KMS-11 (cell line): ENCODE results near the gene FBXL7.

Source experiments
- H2AFZ ChIP-seq: fragments of 200-600 bp; sonication (generic); 2 replicates; pipeline ENCODE4 v1.6.1; 2016; ENCODE audit warnings: antibody characterized with exemption, mixed run types, low read depth
- H3K27ac ChIP-seq: fragments of 200-600 bp; sonication (generic); 2 replicates; pipeline ENCODE4 v1.6.1; 2016; ENCODE audit warnings: mild to moderate bottlenecking, mixed run types
- H3K27me3 ChIP-seq: fragments of 200-600 bp; sonication (generic); 2 replicates; pipeline ENCODE4 v1.6.1; 2017; ENCODE audit warnings: mild to moderate bottlenecking, low read depth, mixed run types, moderate library complexity; ENCODE audit not compliant: insufficient read depth
- H3K36me3 ChIP-seq: fragments of 200-600 bp; sonication (generic); 2 replicates; pipeline ENCODE4 v1.6.1; 2017; ENCODE audit warnings: mild to moderate bottlenecking, mixed run types; ENCODE audit not compliant: insufficient read depth
- H3K4me1 ChIP-seq: fragments of 200-600 bp; sonication (generic); 2 replicates; pipeline ENCODE4 v1.6.1; 2016; ENCODE audit warnings: mild to moderate bottlenecking, low read depth, mixed run types; ENCODE audit not compliant: poor library complexity, severe bottlenecking
- H3K4me2 ChIP-seq: fragments of 200-600 bp; sonication (generic); 2 replicates; pipeline ENCODE4 v1.7.0; 2016; ENCODE audit warnings: mild to moderate bottlenecking, mixed run types
- H3K4me3 ChIP-seq: fragments of 200-600 bp; sonication (generic); IDR thresholded peaks from 2 replicates; pipeline ENCODE4 v1.6.1; 2017; ENCODE audit warnings: low read depth, low read length, mixed read lengths; ENCODE audit not compliant: insufficient read depth
- H3K79me2 ChIP-seq: fragments of 200-600 bp; sonication (generic); 2 replicates; pipeline ENCODE4 v1.6.1; 2016; ENCODE audit warnings: low read depth, mixed run types; ENCODE audit not compliant: insufficient read depth
- H3K9ac ChIP-seq: fragments of 200-600 bp; sonication (generic); 2 replicates; pipeline ENCODE4 v1.6.1; 2016; ENCODE audit warnings: mild to moderate bottlenecking, mixed run types
- H4K20me1 ChIP-seq: fragments of 200-600 bp; sonication (generic); 2 replicates; pipeline ENCODE4 v1.6.1; 2016; ENCODE audit warnings: mild to moderate bottlenecking, mixed run types; ENCODE audit not compliant: insufficient read depth
- TF ChIP-seq, protein P1 (sequence below): fragments of 200-600 bp; sonication (generic); conservative IDR thresholded peaks from 2 replicates; pipeline ENCODE4 v1.6.1; 2017; ENCODE audit warnings: low read depth, mild to moderate bottlenecking, antibody characterized with exemption, low read length, moderate library complexity, mixed read lengths

The FBXL7 gene

GRCh38 chr5:15901151-15901550 is 401.2 kb downstream of the FBXL7 start:
- TF ChIP-seq, protein P1, sequence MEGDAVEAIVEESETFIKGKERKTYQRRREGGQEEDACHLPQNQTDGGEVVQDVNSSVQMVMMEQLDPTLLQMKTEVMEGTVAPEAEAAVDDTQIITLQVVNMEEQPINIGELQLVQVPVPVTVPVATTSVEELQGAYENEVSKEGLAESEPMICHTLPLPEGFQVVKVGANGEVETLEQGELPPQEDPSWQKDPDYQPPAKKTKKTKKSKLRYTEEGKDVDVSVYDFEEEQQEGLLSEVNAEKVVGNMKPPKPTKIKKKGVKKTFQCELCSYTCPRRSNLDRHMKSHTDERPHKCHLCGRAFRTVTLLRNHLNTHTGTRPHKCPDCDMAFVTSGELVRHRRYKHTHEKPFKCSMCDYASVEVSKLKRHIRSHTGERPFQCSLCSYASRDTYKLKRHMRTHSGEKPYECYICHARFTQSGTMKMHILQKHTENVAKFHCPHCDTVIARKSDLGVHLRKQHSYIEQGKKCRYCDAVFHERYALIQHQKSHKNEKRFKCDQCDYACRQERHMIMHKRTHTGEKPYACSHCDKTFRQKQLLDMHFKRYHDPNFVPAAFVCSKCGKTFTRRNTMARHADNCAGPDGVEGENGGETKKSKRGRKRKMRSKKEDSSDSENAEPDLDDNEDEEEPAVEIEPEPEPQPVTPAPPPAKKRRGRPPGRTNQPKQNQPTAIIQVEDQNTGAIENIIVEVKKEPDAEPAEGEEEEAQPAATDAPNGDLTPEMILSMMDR: no peak
- no peak overlapping the region for H3K4me3 ChIP-seq
- H3K27ac ChIP-seq: no peak overlapping the region
- no peaks in the 10 kb centered on the region for H3K27me3 ChIP-seq
- no peaks in the 10 kb centered on the region for H4K20me1 ChIP-seq
- H3K36me3 ChIP-seq: no peaks in the 10 kb centered on the region
- H3K79me2 ChIP-seq: no peaks in the 10 kb centered on the region
- H3K9ac ChIP-seq: no peak overlapping the region
- H3K4me2 ChIP-seq: no peak overlapping the region
- H3K4me1 ChIP-seq: no peaks in the 10 kb centered on the region
- no peak overlapping the region for H2AFZ ChIP-seq

GRCh38 chr5:15902066-15902465 is 402.1 kb downstream of the FBXL7 start:
- H3K4me3 ChIP-seq: no peak overlapping the region
- no peak overlapping the region for H3K4me2 ChIP-seq
- no peaks in the 10 kb centered on the region for H4K20me1 ChIP-seq
- H3K9ac ChIP-seq: no peak overlapping the region
- no peaks in the 10 kb centered on the region for H3K36me3 ChIP-seq
- no peak overlapping the region for H3K27ac ChIP-seq
- no peaks in the 10 kb centered on the region for H3K79me2 ChIP-seq
- H3K4me1 ChIP-seq: no peaks in the 10 kb centered on the region
- no peak overlapping the region for H2AFZ ChIP-seq
- no peaks in the 10 kb centered on the region for H3K27me3 ChIP-seq
- TF ChIP-seq, protein P1: no peak

DNA sequence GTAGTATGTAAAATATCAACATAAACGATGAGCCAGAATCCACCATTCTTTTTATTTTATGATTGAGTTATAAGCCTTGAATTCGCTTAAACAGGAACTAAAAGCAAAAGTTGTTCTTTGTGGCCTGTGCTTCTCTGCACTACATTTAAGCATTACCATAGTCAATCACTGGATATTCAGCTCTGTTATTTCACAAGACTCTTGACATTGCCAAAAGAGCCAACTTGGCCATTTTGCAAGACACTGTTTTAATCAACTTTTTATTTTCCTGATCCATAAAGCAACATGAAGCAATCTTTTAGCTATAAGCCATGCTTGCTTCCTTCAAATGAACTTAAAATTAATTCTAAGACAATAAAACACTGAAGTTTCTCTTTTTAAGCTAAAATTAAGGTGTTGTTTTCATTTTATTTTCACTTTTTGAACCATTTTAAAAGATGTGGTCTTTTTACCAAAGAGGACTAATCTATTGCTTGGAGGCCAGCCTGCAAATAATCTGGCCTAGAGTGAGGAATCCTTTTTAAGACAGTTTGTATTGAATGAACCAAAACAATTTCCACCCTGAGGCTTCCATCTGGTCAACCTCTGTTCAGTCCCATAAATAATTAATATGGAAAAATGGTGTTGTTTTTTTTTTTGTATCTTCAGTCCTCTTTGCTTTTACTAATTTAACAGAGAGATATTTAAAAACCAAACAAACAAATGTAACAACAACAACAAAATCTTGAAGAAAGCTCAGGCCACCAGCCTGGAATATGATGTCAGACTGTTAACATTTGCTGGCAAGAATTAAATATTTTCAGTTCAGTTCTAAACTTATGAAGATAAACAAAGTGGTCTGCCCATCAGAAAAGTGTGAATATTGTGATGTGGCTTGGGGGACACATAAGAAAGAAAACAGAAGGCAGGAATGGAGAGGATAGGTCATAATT is 405.2 kb downstream of the FBXL7 start:
- H3K4me1 ChIP-seq: no peaks in the 10 kb centered on the region
- H2AFZ ChIP-seq: no peak overlapping the region
- no peaks in the 10 kb centered on the region for H3K27me3 ChIP-seq
- no peaks in the 10 kb centered on the region for H3K79me2 ChIP-seq
- no peak overlapping the region for H3K4me3 ChIP-seq
- no peaks in the 10 kb centered on the region for H4K20me1 ChIP-seq
- no peak overlapping the region for H3K27ac ChIP-seq
- TF ChIP-seq, protein P1: no peak
- H3K36me3 ChIP-seq: no peaks in the 10 kb centered on the region
- no peak overlapping the region for H3K4me2 ChIP-seq
- no peak overlapping the region for H3K9ac ChIP-seq

DNA sequence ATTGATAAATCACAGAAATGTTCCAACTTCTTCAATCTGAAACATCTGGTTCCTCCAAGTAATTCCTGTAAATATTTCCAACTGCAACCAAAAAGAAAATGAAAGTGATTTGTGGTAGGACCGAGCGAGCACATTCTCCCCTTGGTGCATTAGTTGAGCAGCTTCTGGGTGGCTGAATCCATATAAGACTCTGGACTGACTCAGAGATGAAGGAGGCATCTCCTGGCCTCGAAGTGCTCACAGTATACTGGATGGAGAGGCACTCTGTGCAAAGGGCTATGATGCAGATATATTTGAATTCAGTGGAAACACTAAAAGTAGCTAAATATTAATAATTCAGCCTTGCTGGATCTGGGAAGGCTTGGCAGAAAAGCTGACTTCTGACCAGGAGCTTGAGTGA is 414.7 kb downstream of the FBXL7 start:
- no peak overlapping the region for H3K27ac ChIP-seq
- H3K4me1 ChIP-seq: no peaks in the 10 kb centered on the region
- no peaks in the 10 kb centered on the region for H3K36me3 ChIP-seq
- no peak overlapping the region for H3K9ac ChIP-seq
- H3K4me3 ChIP-seq: no peak overlapping the region
- no peaks in the 10 kb centered on the region for H4K20me1 ChIP-seq
- H3K79me2 ChIP-seq: no peaks in the 10 kb centered on the region
- no peak overlapping the region for H3K4me2 ChIP-seq
- H3K27me3 ChIP-seq: no peaks in the 10 kb centered on the region
- H2AFZ ChIP-seq: no peak overlapping the region
- TF ChIP-seq, protein P1: no peak
